HL-60/S4 (cell line): ENCODE data around the gene LDHAL6B.

Experiments used
- in situ Hi-C: fragments of 300-500 bp; cut with MboI; formaldehyde crosslinking; loops from 2 replicates; pipeline ENCODE4 v1.14.3; 2022; ENCODE audit warnings: low sequenced_read_pairs

Gene LDHAL6B

DNA sequence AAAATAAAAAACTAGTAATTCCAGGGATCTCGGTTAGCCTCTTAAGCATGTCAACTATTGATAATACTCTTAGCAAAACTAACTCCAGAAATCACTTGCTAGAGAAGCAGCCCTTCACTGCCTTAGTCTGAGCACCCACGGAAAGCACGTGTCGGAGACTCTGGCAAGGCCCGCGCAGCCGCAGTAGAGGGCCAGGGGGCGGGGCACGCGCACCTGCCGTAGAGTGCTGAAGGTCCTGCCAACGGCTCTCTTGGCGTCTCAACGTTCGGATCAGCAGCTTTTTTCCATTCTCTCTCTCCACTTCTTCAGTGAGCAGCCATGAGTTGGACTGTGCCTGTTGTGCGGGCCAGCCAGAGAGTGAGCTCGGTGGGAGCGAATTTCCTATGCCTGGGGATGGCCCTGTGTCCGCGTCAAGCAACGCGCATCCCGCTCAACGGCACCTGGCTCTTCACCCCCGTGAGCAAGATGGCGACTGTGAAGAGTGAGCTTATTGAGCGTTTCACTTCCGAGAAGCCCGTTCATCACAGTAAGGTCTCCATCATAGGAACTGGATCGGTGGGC is at the start of gene LDHAL6B:
Gene LDHAL6B (plus strand): TSS at position 221 of the 561 bp plus-strand sequence. CDS start 98 bp downstream, at position 319.
- in situ Hi-C loops = no loop called here

DNA sequence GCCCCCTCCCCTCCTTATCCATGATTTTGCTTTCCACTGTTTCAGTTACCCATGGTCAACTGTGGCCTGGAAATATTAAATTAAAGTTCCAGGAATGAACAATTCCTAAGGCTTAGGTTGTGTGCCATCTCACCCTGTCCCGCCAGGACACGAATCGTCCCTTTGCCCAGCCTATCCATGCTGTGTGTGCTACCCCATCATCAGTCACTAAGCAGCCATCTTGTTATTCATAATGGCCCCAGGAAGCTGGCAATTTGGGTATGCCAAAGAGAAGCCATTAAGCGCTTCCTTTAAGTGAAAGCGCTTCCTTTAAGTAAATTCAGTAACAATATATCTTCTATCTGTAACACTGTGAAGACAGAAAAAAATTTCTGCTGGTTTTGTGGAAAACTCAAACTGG is 49.2 kb upstream of the LDHAL6B start:
- in situ Hi-C loops = loop anchor here (25.0 kb wide), 1 partner anchor 330 kb away; no protein-coding TSS in a partner anchor

DNA sequence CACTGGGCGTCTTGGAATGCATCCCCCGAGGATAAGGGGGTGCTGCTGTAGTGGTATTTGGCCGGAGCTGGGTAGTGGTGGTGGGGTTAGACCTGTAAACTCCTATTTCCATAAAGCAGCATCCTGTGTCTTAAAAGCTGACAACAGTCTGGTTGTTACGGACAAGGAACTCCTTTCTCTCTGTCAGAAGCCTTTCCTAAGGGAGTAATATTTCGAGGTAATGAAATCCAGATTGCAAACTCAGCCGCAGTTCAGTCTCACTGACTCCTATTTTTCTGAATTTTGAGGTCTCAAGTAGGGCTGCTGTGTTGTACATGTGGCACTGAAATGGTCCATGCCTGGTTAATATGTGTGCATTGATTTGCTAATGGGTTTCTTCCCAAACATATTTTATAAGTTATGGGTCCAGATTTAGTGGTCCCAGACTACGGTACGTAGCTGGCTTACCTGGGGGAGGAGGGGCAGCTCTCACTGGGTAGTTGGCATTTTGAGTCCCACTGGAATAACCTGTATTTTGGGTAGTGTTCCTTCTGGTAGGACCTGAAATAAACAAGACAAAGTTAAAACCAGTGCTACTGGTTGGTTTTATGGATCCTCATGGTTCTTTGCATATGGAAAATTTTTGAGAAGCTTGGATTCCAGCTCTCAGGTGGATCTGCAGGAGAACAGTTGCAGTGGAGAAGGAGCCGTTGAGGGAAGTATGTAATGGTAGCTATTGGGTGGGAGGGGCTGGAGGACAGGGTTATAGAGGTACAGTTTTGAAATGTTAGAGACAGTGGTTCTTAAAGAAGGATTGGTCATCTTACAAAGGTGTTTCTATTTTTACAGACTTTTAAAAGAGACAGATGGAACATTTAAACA is 48.6 kb upstream of the LDHAL6B start:
- in situ Hi-C loops = loop anchor here (25.0 kb wide), 1 partner anchor 329 kb away; no protein-coding TSS in a partner anchor

DNA sequence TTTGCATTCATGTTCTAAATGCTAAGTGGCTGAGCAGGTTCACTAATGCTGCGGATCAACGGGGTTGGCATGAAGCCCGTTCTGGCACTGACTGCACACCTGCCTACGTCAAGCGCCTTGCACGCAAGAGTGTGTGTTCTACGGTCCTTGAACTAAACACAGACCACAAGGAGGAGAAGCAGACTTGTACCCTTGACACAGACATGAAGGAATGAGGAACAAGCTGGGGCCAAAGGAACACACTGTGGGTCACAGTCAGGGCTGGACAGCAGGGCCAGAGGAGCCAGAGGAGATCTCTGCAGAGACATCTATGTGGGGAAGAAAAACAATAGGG is 48.0 kb upstream of the LDHAL6B start:
- in situ Hi-C loops = loop anchor here (25.0 kb wide), 1 partner anchor 329 kb away; no protein-coding TSS in a partner anchor

DNA sequence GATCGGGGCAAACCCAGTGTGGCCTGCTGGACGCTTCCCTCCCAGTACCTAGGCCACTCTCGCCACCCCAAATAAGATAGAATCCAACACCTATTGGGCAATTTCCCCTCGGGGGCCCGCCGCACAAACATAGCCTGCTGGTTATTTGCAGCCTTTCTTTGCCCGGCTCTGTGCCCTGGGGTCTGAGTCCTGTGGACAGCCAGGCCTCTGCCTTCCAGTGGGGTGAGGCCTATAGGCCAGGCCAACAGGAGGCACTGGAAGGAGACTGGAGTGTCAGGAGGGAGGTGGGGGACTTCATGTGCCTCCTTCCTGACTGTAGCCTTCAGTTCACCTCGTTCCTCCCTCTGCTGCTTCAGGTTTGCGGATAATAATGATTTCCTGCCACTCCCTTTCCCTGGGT is 47.4 kb upstream of the LDHAL6B start:
- in situ Hi-C loops = loop anchor here (25.0 kb wide), 1 partner anchor 328 kb away; no protein-coding TSS in a partner anchor

DNA sequence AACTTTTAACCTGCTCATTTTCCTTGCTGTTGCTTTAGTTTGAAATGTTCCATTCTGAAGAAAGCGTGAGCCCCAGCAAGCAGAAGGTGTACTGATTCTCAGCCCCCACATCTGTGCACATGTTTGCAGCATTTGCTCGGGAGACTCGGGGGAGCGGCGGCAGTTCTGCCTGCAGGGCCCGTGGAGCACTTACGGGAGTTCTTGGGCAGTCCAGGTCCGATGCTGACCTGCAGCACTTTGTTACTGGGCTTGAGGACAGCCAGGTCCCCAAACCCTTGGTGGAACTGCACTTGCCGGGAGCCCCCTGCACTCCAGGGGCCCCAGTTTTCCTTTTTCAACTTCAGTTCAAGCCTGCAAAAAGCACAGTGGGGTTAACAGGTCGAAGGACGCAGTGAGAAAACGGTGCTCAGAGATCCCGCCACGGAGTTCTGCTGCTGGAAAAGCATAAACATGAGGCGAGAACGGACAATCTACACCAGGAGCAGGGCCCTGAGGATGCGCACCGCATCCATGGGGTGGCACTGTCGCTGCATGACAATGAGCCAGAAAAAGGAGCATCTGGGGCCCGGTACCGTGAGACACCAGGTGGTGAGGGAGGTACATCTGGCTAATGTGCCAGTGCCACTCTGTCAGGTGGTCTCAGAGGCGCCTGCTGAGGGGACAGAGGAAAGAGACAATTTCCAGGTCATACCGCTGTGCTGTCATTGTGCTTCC is 45.6 kb upstream of the LDHAL6B start:
- in situ Hi-C loops = loop anchor here (25.0 kb wide), 1 partner anchor 326 kb away; no protein-coding TSS in a partner anchor

DNA sequence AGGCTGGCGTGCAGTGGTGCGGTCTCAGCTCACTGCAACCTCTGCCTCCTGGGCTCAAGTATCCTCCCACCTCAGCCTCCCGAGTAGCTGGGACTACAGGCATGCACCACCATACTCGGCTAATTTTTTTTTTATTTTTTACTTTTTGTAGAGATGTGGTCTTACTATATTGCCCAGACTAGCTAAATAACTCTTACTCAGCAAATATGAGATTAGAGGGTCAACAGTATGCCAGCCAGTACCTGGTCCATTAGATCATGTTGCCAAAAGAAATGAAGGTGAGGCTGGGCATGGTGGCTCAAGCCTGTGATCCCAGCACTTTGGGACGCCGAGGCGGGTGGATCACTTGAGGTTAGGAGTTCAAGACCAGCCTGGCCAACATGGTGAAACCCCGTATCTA is 44.6 kb upstream of the LDHAL6B start:
- in situ Hi-C loops = loop anchor here (25.0 kb wide), 1 partner anchor 325 kb away; no protein-coding TSS in a partner anchor

DNA sequence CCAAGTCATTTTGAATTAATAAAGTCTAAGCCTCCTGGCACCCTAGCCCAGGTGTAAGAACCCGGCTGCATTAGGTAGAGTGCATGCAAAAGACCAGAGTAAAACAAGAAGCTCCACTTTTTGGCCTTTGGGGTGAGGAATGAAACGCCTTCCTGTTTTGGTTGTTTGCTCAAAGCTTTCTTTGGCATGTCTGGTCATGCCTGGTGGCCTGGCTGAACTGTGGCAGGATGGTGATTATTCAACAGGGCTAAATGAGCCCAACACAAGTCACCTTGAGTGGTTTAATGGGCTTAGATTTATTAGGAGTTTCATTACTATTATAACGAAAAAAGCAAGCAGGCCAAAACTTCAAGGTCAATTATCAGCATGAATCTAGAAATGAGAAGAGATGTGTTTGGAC is 40.9 kb upstream of the LDHAL6B start:
- in situ Hi-C loops = loop anchor here (25.0 kb wide), 1 partner anchor 322 kb away; no protein-coding TSS in a partner anchor

DNA sequence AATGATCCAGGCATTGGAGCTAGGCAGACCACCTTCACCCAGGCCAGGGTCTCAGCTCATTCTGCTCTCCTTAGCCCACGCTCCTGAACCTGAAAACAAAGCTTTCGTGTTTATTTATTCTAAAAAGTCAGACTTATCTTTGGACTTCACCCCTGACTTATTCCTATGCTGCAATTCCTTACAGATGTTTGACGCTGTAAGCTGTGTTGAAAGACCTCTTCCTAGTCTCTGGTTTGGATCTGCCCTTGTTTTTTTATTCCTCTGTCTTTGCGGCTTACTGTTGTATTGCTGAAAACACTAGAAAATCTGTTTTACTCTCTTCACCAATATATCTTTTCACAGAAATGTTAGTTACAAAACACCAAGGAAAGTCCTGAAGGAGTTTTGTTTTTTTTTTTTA is 40.5 kb upstream of the LDHAL6B start:
- in situ Hi-C loops = loop anchor here (25.0 kb wide), 1 partner anchor 321 kb away; no protein-coding TSS in a partner anchor

DNA sequence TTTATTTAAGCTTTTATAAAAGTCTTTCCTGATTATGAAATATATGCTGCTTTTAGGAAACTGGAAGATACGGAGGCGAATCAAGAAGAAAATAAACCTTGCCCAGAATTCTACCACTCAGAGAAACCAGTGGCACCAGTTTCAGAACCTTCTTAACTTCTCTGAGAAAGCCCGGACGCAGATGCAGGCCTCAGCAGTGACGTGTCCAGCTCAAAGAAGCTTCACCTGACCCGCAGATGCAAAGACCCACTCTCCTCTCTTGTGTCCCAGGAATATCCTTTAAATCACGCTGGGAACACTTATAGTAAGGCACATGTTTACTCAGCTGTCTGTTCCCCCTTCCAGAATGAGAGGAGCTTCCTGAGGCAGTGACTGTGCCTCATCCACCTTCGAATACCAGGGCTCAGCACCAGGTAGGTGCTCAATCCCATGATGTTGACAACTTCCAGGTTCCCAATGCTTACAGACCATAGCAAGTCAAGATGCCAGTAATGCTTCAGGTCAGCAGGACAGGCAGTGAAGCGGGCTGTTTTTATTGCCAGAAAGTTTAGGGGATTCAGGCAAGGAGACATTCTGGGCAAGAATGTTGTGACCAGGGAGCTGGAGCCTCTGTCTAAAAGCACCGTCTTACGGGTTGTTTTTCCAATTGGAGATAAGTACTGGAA is 39.9 kb upstream of the LDHAL6B start:
- in situ Hi-C loops = loop anchor here (25.0 kb wide), 1 partner anchor 321 kb away; no protein-coding TSS in a partner anchor

DNA sequence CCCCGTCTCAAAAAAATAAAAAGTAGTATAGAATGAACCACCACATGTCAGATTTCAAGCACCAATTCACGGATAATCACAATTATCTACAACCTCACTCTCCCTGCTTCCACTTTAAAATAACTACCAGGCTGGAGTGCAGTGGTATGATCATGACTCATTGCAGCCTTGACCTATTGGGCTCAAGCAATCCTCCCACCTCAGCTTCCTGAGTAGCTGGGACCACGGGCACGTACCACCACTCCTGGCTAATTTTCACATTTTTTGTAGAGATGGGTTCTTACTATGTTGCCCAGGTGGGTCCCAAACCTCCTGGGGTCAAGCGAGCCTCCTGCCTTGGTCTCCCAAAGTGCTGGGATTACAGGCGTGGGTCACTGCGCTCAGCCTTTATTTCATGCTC is 38.1 kb upstream of the LDHAL6B start:
- in situ Hi-C loops = loop anchor here (25.0 kb wide), 1 partner anchor 319 kb away; no protein-coding TSS in a partner anchor

DNA sequence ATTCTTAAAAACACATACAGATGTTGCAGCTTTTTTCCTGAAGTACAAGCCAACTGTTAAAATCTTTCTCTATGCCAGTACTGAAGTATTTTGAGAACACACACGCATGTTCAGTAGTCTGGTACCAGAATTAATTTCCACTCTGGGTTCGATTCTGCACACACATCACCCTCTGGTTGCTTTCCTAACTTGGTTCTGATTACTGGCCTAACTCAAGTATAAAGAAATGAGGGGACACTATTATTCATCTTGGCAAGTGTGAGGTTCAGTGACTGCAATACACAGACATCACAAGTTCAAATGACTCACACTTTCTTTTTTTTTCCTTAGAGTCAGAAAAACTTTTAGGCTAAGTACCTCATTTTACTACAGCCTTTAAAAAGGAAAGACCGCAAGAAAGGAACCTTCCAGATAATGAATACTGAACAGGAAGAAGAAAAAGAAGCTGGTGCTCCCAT is 37.4 kb upstream of the LDHAL6B start:
- in situ Hi-C loops = loop anchor here (25.0 kb wide), 1 partner anchor 318 kb away; no protein-coding TSS in a partner anchor

DNA sequence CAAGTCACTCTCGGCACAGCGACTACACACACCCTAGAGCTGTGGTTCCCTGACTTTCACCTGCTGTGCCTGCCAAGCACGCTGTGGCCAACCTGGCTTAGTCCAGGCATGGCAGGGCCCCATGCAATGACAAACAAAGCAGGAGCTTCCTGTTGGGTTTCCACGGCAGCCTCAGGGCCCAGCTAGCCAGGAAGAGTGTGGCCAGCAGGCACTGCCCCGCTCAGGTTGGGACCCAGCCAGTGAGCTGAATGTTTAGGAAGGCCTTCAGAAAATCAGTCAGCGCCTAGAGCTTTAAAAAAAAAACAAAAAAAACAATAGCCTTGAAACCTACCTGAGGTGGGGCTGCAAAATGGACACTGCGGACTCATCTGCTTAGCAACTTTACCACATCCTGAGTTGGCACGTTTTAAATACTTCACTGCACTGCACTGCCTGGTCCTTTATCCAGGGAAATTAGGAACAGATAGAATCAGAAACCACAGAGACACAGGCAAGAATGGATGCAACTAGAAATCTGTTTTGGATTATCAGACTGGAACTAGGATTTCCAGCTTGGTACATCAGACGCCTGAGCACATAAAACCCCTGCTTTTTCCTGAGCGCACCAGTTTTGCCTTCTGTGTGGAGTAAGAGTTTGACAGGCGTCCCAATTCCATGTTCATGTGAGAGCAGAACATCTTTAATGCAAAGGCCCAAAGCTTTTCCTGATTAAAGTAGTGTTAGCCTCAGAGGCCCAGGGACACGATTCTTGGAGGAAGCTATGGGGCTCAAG is 36.2 kb upstream of the LDHAL6B start:
- in situ Hi-C loops = loop anchor here (25.0 kb wide), 1 partner anchor 317 kb away; no protein-coding TSS in a partner anchor

DNA sequence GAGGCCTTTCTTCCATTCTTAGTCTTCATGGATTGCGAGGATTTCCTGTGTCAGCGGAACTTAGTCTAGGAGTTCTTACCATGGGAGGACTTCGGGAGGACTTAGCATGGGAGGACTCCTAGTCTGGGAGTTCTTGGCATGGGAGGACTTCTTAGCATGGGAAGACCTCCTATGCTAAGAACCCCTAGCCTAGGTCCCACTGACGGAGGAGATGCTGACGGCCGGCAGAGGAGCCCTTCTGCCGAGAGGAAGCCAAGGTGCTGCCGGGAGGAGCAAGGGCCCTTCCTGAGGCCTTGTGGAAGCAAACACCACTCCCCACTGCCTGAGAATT is 35.6 kb upstream of the LDHAL6B start:
- in situ Hi-C loops = loop anchor here (25.0 kb wide), 1 partner anchor 316 kb away; no protein-coding TSS in a partner anchor

DNA sequence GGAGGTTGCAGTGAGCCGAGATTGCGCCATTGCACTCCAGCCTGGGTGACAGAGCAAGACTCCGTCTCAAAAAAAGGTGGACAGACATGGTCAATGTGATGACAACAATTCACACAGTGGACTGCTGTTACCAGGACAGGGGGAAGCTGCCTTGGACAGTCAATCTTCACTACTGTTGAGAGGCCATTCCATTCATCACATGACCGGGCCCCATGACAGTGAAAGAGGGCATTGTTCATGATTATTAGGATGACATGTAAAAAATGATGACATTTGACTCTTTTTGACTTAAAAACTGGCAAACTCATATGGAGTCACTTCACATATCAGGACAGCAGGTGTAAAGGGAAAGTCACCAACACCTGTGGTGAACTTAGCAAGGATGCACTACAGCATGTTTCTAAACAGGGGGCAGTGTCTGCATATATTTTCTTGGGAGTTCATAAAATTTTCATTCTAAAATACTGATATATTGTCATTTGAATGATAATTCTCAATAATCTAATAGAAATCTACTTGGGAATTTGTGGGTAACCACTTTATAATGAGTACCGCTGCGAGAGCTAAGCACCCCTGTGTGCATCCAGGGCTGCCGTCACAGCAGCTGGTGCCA is 34.2 kb upstream of the LDHAL6B start:
- in situ Hi-C loops = loop anchor here (25.0 kb wide), 1 partner anchor 315 kb away; no protein-coding TSS in a partner anchor

DNA sequence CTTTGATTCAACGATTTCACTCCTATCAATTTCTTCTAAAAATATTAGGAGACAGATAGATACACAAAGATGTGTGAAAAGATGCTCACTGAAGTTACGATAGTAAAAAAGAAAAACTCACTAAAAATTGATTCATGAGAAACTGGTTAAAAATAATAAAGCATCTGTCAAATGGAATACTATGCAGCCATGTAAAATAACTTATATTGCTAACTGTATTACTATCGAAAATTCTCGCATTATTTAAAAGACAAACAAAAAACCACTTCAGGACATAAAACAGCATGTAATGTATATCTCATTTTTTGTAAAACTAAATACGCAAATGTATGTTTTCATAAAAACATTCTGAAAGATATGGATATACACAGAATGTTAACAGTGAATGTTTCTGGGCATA is 33.4 kb upstream of the LDHAL6B start:
- in situ Hi-C loops = loop anchor here (25.0 kb wide), 1 partner anchor 314 kb away; no protein-coding TSS in a partner anchor

DNA sequence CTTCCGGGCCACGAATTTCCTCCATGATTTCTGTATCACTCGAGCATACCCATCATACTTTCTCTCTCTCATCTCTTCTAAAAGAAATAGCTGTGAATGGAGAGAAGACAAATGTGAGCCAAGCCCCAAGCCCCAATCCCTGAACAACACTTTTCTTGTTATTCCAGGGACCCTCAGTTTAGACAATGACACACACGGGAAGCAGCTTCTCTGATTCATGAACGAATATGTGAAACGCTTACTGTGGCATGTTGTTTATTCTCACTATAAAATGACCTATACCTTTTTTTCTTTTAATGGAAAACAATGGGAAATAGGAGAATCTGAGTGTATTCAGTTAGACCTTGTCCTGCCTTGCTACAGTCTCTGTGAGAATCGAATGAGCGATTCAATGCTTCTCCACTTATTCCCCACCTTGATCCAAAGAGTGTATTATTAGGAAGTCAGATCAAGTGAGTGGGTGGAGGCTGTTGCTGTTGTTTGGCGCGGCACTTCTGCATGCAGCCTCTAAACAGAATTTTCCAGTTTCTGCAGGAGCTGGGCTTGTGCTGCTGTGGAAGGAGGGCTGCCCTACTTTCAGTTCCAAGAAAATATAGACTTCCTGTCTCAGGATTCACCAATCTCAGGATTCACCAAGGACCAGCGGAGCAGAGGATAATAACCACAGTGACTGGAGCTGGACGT is 32.4 kb upstream of the LDHAL6B start:
- in situ Hi-C loops = loop anchor here (25.0 kb wide), 1 partner anchor 313 kb away; no protein-coding TSS in a partner anchor
